NCI-H2029 (cell line): ENCODE measurements around the gene LUZP2.

Experiments used
- DNase-seq: peaks from one replicate; lab custom pipeline; 2025; lab: John Stamatoyannopoulos, UW

LUZP2 gene

DNA sequence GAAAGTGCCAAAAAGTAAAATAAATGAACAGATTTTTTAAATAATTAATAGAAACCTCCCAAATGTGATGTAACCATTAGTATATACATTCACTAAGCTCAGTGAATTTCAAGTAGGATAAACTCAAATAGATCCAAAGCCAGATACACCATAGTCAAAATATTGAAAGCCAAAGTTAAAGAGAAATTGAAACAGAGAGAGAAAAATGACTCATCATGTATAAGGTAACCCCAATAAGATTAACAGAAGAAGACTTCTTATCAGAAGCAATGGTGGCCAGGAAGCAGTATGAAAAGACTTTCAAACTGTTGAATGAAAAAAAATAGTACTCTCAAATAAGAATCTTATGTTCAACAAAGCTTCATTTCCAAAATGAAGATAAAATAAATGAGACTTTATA is 70.5 kb downstream of the LUZP2 start:
- DNase-seq: no peak

DNA sequence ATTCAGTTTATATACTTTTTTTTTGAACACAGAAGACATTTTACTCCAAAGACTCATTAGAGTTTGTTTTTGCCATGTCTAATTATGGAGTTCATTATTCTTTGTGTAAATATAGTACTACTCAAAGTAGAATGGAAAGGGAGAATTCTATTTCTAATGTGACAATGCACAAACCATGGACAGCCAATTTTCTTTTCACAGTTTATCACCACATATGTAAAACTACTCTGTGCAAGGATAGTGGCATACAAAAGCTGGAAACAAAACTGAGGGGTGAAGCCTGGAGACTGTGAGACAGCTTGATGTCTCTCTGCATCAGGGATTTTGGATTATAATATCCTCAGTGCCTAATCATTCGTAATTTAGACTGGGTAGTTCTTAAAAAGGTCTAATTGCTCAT is 75.5 kb downstream of the LUZP2 start:
- DNase-seq: no peak

DNA sequence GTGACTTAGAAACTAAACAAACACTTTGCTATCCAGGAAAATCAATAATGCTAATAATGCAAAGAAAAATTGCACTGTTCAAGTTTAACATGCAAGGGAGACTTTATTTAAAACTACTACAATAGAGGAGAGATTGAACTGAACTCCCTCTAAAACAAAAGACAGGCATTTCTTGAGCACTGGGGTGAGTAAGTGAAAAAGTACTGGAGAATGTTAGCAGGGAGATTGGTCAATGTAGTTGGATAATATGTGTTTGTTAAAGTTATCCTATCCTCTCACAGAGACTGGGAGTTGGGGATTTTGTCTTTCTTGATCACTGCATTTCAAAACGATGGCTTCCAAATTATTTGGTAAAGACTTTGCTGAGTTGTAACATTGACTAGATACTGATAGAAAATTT is 77.6 kb downstream of the LUZP2 start:
- no peak for DNase-seq

DNA sequence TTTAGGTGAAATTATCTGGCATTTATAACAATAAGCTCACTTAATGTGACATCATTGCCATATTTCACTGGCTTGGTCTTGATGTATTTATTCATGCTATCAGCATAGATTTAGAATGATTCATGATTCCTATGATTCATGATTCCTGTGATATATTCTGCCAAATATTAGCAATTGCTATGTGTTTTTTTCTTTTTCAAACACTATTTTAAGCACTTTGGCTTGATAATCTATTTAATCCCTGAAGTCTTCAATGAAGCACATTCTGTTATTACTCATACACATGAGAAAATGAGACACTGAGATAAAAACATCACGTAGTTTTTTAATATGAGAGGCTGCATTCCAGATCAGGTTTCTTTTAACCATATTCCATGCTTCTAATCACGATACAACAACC is 78.5 kb downstream of the LUZP2 start:
- no peak for DNase-seq

DNA sequence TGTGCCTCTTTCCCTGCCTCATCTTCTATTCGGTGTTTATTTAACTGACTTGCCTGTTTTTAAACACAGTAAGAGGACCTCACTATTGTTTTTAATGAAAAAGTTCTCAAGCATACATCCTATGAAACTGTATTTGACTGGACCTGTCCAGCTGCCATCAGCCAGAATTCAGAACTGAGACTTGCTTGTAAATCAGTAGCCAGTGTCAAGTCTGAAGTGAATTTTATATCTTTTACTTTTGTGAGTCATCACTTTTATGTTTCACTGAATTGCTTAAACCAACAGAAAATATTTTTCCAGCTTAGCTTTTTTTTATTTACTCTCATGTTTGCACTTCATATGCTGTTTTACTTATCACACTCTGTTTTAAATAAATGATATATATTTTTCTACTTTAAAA is 88.3 kb downstream of the LUZP2 start:
- no peak for DNase-seq

DNA sequence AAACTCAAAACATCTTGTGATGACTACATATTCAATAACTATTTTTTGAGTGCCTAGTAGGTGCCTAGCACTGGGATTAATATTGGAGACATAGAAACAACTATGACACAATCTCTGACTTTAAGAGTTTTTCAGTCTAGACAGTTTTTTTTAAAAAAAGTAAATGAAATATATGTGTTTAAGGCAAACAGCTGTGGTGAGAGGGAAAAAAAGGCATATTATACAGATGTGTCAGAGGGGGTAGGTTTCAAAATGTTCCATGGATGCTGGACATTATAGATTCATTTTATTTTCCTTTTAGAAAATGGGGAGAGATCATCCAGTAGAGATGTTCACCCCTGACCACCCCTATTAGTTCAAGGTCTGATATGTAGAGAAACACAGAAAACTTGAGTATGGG is 90.8 kb downstream of the LUZP2 start:
- DNase-seq: no peak

DNA sequence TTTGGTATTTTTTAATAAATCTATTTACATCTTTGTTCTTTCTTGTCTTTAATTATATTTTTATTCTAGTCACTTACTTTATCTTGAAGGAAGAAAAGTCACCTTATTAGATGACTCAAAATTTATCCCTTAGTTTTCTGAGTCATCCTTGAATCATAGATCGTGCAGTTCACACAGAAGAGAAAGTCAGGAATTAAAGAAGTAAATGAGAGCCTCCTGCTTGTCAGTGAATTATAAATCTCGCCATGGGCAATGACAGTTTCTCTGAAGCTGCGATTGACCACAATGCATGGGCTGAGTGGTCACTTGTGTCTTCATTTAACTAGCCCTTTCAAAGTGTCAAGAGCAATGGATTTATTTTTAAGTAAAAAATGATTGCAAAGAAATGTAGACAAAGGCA is 91.2 kb downstream of the LUZP2 start:
- DNase-seq: no peak

DNA sequence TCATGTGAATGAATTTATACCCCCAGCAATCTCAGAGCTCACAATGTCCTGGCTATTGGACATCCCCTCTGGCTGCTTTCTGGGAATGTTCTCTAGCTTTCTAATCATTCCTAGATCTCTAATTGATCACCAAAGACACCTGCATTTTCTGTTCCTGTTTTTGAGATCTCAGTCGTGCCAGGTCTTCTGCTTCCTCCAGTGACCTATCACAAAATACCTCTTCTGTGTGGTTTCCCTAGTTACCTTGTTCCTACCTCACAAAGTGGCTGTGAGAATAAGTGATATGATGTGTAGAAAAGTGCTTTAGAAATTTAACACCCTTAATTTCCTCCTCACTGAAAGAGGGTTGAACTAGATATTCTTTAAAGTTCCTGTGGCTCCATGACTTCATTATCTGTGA is 92.2 kb downstream of the LUZP2 start:
- no peak for DNase-seq

DNA sequence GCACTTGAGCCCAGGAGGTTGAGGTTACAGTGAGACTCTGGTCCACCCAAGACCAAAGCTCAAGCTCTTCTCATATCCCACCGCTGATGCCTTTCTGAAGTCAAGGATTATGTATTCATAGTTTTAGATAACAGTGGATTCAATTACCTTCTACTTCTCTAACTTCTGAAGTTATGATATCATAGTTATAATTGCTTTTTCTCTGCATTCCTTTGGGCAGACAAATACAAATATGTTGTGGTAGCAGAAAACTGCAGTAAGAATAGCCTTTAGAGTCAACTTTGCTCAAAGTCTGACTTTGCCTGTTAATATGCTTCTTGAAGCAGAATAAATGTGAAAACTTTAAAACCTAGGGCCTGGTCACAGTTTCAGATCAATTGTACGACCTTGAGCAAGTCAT is 94.4 kb downstream of the LUZP2 start:
- no peak for DNase-seq

DNA sequence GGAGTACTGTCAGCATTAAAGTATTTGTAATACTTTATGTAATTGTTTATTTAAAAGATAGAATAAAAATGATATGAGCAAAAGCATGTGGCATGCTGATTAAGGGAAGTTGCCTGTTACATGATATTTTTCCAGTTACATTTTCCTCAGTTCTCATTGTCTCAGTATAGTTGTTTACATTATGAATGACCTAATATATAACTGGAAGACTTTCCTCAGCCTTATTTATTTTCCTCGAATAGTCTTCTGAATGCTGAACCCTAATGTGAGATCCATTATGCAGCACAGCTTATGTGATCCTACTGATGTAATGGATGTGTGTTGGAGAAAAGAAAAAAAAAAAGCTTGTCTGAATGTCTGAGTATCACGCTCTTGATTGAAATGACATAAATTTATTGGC is 95.5 kb downstream of the LUZP2 start:
- DNase-seq: no peak

DNA sequence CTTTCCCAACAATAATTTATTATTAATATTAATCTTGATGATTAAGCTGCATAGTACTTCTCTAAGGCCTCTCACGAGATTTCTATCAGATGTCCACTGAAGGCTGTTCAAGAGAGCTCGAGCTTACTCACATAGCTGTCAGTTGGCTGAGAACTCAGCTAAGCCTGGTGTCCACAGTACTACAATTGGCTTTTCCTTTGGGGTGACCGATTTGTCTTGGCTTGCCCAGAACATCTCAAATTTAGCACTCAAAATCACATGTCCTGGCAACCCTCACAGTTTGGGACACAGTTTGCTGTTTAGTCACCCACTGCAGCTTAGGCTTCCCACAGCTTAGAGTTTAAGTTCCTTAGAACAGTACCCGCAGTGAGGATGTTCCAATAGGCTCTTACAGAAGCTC is 96.5 kb downstream of the LUZP2 start:
- DNase-seq: no peak

DNA sequence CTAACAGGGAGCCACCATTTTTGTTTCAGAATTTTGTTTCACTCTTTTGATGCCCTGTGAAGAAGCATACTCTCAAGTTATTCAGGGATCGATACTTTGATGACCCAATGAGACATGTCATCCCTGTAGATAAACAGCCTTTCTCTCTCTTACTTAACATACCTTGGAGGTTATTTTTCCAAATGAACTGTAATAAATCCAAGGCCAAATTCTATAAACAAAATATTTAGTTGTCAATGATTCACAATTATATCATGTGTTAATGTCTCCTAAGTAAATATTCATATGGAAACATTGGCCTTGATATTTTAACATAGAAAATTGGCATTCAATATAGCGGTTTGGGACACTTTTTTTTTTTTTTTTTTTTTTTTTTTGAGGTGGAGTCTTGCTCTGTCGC is 97.5 kb downstream of the LUZP2 start:
- DNase-seq: no peak

DNA sequence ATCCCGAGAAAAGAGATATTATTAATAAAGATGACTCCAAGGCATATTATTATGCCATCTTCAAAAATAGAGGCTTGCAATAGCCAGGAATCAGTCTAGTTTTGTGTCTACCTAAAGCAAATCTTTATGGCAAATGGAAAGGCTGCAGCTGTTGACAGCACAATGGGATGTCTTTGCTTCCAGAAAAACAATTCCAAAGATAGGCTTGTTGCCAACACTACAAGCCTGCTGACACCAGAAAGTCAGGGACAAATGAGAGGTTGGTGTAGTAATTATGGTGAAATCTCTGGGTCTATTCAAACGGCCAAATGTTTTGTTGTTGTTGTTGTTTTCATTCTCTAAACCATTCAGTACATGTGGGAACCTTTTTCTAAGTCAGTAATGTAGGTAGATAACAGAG is 101.8 kb downstream of the LUZP2 start:
- DNase-seq: no peak

DNA sequence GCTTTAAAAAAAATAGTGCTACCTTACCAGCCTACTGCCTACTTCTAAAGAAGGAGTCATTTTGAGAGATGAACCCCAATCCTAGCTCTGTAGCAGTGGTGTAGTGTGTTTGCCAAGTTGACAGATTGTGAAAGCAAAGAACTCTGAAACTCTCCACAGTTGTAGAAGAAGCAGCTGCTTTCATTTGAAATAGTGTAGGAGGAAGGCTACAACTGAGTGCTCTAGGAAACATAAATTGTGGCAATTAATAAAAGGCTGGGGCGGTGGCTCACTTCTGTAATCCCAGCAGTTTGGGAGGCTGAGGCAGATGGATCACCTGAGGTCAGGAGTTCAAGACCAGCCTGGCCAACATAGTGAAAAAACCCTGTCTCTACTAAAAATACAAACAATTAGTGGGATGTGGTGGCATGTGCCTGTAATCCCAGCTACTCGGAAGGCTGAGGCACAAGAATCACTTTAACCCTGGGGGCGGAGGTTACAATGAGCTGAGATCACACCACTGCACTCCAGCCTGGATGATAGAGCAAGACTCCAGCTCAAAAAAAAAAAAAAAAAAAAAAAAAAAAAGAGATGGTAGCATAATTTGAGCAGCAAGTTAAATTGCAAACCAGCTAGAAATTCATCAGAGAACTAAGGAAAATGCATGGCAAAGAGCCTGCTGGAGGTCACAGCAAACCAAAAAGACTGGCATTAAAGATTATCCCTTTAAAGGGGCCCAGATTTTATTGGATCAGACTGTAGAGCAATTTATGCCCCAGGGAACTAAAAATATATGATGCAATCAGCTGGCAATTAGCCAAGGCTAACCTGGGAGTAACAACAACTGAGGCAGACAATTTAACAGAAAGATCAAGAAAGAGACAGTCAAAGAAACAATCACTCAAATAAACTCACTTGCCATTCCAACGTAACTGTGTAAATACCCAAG is 112.6 kb downstream of the LUZP2 start:
- DNase-seq: no peak

DNA sequence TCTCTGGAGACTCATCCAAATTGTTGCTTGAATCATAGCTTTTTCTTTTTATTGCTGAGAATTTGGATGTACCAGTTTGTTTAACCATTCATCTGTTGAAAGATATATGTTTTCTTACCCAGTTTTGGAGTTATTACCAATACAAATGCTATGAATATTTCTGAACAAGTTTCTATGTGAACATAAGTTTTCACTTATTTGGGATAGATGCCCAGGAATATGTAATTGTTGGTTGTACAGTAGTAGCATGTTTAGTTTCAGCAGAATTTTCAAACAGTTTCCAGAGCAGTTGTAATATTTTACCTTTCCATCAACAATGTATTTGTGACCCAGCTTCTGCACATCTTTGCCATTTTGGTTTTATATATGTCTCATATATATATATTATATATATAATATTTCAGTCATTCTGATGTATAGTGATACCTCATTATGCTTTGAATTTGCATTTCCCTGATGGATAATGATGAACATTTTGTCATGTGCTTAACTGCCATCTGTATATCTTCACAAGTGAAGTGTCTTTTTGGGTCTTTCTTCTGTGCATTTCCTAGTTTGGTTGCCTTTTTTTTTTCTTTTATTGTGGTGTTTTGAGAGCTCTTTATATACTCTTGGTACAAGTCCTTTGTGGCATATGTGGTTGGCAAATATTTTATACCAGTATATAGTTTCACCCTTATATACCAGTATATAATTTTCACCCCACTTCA is 118.8 kb downstream of the LUZP2 start:
- no peak for DNase-seq

DNA sequence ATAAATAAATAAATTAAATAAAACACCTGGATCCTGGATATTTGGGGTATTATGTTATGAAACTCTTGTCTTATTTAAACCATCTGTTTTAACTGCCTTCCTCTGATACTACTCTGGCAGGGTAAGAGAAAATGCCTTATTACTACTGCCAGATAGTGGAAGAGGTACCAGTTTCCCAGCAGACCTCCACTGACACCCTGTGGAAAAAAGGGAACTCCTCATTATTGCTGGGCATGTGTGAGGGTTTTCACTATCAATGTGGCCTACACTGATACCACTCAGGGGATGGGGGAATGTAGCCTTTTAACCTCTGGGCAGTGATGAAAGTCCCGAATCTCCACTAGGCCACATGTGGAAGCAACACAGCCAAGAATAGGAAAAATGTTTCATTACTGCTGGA is 121.0 kb downstream of the LUZP2 start:
- DNase-seq: no peak

DNA sequence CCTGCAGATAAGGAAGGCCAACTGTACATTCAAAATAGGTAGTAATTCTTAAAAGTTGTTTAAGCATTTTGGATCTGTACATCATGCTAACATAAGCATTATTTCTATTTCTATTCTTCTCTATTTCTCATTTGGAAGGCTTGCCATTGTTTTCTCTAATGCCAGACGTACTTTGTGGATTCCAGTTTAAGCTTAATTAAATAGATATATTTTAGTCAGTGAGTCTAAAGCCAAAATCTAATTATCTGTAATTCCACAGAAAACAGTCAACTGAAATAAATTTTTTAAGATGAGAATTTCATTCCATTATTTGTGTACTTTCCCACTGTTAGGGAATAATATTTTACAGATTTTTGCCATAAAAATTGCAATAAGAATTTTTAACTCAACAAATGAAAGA is 123.0 kb downstream of the LUZP2 start:
- DNase-seq: no peak

DNA sequence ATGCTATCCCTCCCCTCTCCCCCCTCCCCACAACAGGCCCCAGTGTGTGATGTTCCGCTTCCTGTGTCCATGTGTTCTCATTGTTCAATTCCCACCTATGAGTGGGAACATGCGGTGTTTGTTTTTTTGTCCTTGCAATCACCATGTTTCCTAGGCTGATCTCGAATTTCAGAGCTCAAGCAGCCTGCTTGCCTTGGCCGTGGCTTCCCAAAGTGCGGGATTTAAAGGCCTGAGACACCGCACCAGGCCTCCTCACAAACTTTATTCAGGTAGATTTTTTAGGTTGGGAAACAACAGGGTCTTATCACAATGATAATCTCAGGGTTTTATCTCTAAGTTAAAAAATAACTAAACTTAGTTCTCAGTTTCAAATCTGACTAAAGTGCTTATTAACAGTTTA is 125.4 kb downstream of the LUZP2 start:
- no peak for DNase-seq

DNA sequence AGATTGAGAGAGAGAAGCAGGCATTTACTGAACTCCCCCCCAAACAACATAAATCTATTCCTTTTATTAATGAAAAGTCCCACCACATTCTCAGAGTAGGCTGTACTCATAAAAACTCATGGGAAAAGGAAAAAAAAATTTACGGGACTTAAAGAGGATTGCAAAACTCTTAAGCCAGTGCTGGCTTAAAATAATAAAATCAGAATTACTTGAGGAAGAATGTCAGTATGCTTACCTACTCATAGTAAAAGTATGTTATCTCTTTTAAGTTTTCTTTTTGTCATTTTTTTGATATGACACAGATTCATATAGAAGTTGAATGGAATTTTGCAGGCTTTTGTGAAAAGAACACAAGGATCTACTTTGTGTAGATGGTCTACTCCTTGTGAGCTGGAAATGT is 126.3 kb downstream of the LUZP2 start:
- no peak for DNase-seq

DNA sequence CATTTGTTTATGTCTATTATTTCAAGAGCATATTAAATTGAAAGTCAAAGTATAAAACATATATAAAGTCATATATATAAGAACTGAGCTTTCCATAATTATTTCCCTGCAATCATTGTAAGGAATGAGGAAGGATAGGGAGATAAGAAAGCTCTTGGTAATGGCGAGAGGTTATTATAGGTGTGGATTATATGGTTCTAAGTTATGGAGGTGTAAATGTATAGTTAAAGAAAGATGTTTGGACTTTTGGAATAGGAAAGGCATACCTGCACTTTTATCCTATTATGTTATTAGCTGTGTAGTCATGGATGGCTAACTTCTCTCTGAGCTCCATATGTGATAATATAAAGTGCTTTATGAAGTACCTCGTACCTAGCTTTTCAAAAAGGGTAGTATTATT is 127.6 kb downstream of the LUZP2 start:
- DNase-seq: no peak

DNA sequence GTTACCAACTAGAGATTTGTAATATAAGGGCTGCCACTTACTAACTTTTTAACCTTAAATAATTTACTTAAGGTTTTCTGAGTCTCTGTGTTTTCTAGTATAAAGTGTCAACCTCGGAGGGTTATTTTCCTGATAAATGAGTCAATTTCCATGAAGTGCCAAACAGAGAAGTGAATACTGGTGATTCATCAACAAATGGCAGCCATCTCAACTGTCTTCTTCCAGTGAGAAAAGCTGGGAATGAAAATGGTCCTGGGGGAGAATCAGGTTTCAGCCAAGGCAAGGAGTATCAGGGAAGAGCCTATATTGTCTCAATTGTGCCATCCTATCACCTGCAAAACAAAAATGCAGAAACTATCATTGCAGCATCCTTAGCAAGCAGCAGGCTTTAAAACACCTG is 129.1 kb downstream of the LUZP2 start:
- no peak for DNase-seq

DNA sequence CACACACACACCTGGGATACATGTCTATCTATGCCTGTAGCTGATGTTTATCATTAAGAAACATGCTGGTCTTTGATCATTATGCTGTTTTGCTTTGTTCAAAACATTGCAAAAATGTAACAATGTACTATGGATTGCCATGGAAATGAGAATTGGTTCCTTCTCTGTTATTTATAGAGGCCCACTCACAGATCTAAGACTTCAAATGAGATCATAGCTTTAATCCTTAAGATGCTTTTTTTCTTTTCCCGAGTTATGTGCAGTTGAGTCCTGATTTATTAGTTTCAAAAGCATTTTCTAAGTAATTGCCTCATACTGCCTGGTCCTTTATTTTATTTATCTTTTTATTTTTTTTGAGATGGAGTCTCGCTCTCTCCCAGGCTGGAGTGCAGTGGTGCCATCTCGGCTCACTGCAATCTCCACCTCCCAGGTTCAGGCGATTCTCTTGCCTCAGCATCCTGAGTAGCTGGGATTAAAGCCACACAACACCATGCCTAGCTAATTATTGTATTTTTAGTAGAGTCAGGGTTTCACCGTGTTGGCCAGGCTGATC is 131.4 kb downstream of the LUZP2 start:
- no peak for DNase-seq

DNA sequence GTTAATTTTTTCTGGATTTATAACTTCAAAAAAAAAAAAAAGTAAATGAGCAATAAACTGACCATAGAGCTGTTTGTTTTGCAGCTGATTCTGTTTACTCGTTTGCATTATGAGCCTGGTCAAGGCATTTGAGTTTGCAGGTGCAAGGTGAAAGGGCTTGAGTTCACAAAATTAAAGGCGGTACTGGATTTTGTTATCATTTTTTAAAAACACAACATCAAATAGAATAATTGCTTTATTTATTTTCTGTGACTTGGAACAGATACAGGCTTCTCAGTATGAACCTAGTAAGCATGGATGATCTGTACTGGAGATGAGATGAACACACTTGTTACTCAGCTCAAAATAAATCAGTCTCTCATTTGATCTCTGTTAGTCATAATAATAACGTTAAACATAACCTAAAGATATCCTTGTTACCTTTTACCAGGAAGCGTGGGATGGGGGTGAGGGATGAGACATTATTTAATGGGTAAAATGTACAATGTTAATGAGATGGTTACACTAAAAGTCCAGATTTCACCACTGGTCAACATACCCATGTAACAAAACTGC is 137.8 kb downstream of the LUZP2 start:
- DNase-seq: no peak
